ENCODE data around the gene STAB1.

DNA sequence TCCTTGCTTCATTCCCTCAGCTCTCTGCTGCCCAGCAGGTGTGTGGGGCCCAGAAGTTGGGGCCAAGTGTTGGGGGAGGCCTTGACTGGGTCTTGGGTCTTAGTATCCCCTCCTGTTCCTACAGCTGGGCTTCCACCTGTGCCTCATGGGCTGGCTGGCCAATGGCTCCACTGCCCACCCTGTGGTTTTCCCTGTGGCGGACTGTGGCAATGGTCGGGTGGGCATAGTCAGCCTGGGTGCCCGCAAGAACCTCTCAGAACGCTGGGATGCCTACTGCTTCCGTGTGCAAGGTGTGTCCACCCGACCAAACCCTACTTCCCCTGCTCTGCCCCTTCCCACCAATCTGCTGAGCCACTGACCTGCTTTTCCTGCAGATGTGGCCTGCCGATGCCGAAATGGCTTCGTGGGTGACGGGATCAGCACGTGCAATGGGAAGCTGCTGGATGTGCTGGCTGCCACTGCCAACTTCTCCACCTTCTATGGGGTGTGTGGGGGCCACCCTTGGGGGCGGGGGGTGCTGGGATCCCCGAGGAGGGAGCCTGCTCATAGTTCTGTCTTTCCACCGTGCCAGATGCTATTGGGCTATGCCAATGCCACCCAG, 27.6 kb downstream of the STAB1 start:
- TF ChIP-seq, protein P1, sequence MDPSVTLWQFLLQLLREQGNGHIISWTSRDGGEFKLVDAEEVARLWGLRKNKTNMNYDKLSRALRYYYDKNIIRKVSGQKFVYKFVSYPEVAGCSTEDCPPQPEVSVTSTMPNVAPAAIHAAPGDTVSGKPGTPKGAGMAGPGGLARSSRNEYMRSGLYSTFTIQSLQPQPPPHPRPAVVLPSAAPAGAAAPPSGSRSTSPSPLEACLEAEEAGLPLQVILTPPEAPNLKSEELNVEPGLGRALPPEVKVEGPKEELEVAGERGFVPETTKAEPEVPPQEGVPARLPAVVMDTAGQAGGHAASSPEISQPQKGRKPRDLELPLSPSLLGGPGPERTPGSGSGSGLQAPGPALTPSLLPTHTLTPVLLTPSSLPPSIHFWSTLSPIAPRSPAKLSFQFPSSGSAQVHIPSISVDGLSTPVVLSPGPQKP (IDR thresholded peaks at IDR 0.05; ENCODE audit: low read depth, low read length): no peak
- TF ChIP-seq PHF8 (IDR thresholded peaks at IDR 0.05; ENCODE audit: borderline replicate concordance, low read depth) (no peak), CEBPB (IDR thresholded peaks at IDR 0.05) (no peak), ZFP36 (IDR thresholded peaks at IDR 0.05; ENCODE audit: borderline replicate concordance, partially characterized antibody) (no peak), BCL3 (IDR thresholded peaks at IDR 0.05) (no peak), POLR2A (IDR thresholded peaks at IDR 0.05; ENCODE audit: low read length) (no peak), JUN (IDR thresholded peaks at IDR 0.05) (no peak), RARB (CRISPR knock-in tag; IDR thresholded peaks at IDR 0.05) (no peak), NPAS2 (CRISPR knock-in tag; IDR thresholded peaks at IDR 0.05; ENCODE audit: borderline replicate concordance) (no peak), KDM1A (IDR thresholded peaks at IDR 0.05; ENCODE audit: low read depth) (no peak)
- TF ChIP-seq, protein P2, sequence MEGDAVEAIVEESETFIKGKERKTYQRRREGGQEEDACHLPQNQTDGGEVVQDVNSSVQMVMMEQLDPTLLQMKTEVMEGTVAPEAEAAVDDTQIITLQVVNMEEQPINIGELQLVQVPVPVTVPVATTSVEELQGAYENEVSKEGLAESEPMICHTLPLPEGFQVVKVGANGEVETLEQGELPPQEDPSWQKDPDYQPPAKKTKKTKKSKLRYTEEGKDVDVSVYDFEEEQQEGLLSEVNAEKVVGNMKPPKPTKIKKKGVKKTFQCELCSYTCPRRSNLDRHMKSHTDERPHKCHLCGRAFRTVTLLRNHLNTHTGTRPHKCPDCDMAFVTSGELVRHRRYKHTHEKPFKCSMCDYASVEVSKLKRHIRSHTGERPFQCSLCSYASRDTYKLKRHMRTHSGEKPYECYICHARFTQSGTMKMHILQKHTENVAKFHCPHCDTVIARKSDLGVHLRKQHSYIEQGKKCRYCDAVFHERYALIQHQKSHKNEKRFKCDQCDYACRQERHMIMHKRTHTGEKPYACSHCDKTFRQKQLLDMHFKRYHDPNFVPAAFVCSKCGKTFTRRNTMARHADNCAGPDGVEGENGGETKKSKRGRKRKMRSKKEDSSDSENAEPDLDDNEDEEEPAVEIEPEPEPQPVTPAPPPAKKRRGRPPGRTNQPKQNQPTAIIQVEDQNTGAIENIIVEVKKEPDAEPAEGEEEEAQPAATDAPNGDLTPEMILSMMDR (IDR thresholded peaks at IDR 0.05): no peak
- TF ChIP-seq, protein P3, sequence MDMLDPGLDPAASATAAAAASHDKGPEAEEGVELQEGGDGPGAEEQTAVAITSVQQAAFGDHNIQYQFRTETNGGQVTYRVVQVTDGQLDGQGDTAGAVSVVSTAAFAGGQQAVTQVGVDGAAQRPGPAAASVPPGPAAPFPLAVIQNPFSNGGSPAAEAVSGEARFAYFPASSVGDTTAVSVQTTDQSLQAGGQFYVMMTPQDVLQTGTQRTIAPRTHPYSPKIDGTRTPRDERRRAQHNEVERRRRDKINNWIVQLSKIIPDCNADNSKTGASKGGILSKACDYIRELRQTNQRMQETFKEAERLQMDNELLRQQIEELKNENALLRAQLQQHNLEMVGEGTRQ (IDR thresholded peaks at IDR 0.05): no peak
